ENCODE measurements around the gene PRR20D. TPM values are rescaled to one million over a fixed set of nuclear protein-coding genes. Genes with fewer than 3 reads are reported as not detected.

The PRR20D gene
- total RNA-seq, 2 donors from 2014 or later: not detected

Other genes with a start within 250 kb of the PRR20D start
- gene PRR20A, start 19.7 kb upstream of the PRR20D start, total RNA-seq: not detected
- not detected for gene PRR20B, start 13.1 kb upstream of the PRR20D start, total RNA-seq
- not detected for gene PRR20C, start 6.6 kb upstream of the PRR20D start, total RNA-seq
- not detected for gene PRR20E, start 6.6 kb downstream of the PRR20D start, total RNA-seq